Measurements from ENCODE around the gene MPZ.

Gene MPZ

DNA sequence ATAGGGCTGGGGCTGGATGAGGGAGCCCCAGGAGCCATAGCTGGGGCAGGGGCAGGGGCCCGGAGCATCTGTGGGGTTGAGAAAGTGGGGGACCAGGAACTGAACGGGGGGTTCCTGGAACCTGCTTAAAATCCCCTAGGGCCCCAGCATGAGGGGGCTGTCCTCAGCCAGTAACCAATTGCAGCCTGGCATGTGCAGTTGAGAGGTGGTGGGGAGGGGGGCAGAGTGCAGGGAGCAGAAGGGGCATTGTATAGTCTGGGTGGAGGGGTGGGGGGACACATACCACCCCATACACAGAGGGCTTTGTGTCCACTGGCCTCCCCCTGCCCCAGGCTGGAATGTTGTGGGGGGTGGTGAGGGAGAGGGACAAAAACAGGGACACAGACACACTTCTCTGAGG, at the start of gene MPZ:
TSS of gene MPZ (minus strand) at position 101 of the 400 bp plus-strand sequence. CDS start at position 38, 63 bp downstream.
- no peak for TF ChIP-seq ZFX (IDR thresholded peaks at IDR 0.05)
- TF ChIP-seq, protein P1, sequence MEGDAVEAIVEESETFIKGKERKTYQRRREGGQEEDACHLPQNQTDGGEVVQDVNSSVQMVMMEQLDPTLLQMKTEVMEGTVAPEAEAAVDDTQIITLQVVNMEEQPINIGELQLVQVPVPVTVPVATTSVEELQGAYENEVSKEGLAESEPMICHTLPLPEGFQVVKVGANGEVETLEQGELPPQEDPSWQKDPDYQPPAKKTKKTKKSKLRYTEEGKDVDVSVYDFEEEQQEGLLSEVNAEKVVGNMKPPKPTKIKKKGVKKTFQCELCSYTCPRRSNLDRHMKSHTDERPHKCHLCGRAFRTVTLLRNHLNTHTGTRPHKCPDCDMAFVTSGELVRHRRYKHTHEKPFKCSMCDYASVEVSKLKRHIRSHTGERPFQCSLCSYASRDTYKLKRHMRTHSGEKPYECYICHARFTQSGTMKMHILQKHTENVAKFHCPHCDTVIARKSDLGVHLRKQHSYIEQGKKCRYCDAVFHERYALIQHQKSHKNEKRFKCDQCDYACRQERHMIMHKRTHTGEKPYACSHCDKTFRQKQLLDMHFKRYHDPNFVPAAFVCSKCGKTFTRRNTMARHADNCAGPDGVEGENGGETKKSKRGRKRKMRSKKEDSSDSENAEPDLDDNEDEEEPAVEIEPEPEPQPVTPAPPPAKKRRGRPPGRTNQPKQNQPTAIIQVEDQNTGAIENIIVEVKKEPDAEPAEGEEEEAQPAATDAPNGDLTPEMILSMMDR (conservative IDR thresholded peaks at IDR 0.05), result no peak
- no peak within 1 kb of the TSS for H3K27ac ChIP-seq

DNA sequence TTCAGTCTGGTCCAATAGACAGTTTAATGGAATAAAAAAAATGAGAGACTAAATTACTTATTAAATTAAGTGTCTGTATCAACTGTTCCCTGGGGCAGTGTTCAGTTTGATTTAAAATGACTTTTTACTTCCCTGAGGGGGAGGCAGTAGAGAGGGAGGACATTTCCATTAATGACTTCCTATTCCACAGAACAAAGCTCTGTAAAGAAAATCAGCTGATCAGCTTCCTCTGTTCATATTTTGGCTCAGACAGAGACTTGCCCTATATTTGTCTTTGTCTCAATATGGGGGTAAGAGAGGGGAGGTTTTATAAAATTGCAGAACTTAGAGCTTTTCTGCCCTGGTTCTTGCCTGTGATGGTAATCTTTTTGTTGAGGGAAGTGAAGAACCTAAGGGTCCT, 49.5 kb upstream of the MPZ start:
- no peak overlapping the region for H3K27ac ChIP-seq
- TF ChIP-seq, protein P1 (conservative IDR thresholded peaks at IDR 0.05), result no peak
- no peak for TF ChIP-seq ZFX (IDR thresholded peaks at IDR 0.05)

DNA sequence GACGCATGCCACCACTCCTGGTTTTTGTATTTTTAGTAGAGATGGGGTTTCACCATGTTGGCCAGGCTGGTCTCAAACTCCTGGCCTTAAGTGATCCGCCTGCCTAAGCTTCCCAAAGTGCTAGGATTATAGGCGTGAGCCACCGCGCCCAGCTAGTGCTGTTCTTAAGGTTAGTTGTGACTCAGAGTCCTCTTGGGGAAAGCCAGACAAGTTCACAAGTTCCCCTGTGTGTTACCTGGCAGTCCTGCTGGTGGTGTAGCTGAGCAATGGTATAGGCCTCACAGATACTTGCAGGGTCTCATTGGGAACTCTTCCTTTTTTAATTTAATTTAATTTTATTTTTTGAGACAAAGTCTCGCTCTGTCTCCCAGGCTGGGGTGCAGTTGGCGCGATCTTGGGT, 47.3 kb upstream of the MPZ start:
- no peak overlapping the region for H3K27ac ChIP-seq
- TF ChIP-seq, protein P1 (conservative IDR thresholded peaks at IDR 0.05), result no peak
- TF ChIP-seq ZFX (IDR thresholded peaks at IDR 0.05), result no peak

DNA sequence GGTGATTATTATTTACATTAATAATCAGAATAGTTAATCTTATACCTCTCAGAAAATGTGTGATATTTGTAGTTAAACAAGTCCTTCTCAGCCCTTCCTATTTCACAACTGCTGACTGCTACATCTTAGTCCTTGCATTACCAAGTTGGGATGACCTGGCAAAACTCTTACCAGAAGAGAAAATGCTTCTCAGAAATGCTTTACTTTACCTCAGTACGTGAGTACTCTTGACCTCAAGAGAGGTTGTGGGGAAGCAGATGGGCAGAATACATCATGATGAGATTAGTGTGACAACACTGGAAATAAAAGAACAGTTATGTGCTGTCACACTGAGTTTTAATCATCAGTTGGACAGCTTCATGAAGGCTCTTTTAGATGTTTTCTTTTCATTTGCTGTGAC, 41.7 kb upstream of the MPZ start:
- TF ChIP-seq, protein P1 (conservative IDR thresholded peaks at IDR 0.05), result no peak
- no peak for TF ChIP-seq ZFX (IDR thresholded peaks at IDR 0.05)
- H3K27ac ChIP-seq, result no peak overlapping the region

DNA sequence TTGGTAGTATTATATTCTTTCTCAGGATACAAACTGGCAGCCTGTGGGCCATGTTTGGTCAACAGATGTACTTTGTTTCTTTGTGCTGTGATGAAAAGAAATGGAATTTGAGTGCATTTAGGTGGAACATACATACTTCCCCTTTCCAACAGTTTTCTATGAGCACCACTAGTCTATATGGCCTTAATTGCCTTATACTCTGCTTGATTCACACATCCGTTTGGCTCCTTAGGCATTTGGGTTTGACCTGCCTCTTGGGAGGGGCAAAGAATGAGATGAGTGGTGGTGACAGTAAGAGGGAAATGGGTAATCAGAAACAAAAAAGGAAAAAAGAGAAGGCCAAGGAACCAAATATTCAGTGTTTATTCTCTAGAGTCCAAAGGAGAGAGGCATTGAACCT, 40.9 kb upstream of the MPZ start:
- H3K27ac ChIP-seq, result no peak overlapping the region
- TF ChIP-seq ZFX (IDR thresholded peaks at IDR 0.05), result no peak
- TF ChIP-seq, protein P1 (conservative IDR thresholded peaks at IDR 0.05), result no peak

DNA sequence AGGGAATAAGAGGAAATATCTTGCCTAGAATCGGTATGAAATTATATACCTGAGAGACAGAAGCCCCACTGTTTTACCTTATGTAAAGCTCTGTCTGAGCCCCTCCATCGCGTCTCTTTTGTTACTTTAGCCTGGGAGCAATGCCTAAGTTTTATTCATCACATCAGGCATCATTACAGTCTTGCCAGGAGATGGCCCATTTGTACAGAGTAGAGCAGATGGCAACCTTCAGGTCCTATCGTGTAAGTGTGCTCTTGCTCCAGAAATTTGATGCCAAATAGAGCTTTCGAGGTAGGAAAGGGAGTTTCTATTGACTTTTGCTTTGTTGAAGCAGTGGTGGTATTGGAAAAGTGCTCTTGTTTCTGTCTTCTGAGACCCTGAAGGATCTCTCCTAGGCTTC, 33.1 kb upstream of the MPZ start:
- TF ChIP-seq ZFX (IDR thresholded peaks at IDR 0.05), result no peak
- TF ChIP-seq, protein P1 (conservative IDR thresholded peaks at IDR 0.05), result no peak
- no peak overlapping the region for H3K27ac ChIP-seq

DNA sequence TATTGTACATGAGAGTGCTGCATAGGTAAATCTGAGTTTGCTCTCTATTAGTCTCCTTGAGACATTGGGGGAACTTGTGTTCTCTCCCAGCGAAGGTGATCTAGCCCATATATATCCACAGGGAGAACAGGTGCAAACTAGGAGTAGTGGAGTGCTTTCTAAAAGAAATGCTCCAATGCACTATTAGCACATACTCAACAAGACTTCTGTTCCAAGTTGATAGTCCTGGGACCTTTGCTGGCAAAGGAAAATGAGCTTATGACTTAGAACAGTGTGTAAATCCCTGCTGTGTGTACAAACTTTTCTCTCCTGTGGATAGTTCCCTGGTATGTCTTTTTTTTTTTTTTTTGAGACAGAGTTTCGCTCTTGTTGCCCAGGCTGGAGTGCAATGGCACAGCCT, 32.4 kb upstream of the MPZ start:
- H3K27ac ChIP-seq, result no peak overlapping the region
- TF ChIP-seq, protein P1 (conservative IDR thresholded peaks at IDR 0.05), result no peak
- no peak for TF ChIP-seq ZFX (IDR thresholded peaks at IDR 0.05)
